Spleen (tissue), 11 donors: Measurements from ENCODE around the gene CKAP2L. TPM values are rescaled to one million over a fixed set of nuclear protein-coding genes. Genes with fewer than 3 reads are reported as not detected.

ENCODE experiments used
- DNase-seq: peaks from one replicate; pipeline ENCODE4 v3.0.0-alpha.2; 2020
- H3K27ac ChIP-seq, 8 donors: fragments of 200-600 bp; sonication (generic) in 7 of 8; 1 replicate in 4 of 8; 2 replicates in 4 of 8; pipeline versions ENCODE4 v1.5.0 to v1.8.0; 2016 to 2021; ENCODE audit warnings: inconsistent platforms in 4 of 8, mild to moderate bottlenecking in 4 of 8, moderate library complexity in 1 of 8
- H3K27me3 ChIP-seq, 7 donors: fragments of 200-600 bp; sonication (generic) in 6 of 7; replicated peaks in 1 of 7; 1 replicate in 4 of 7; 2 replicates in 3 of 7; pipeline versions ENCODE4 v1.5.0 to v1.8.0; 2016 to 2021; ENCODE audit warnings: inconsistent platforms in 3 of 7, mild to moderate bottlenecking in 1 of 7
- H3K36me3 ChIP-seq, 6 donors: fragments of 200-600 bp; sonication (generic) in 5 of 6; 1 replicate in 4 of 6; 2 replicates in 2 of 6; pipeline versions ENCODE4 v1.5.0 to v1.8.0; 2016 to 2021; ENCODE audit warnings: inconsistent platforms in 2 of 6
- H3K4me1 ChIP-seq, 6 donors: fragments of 200-600 bp; sonication (generic) in 5 of 6; 1 replicate in 3 of 6; 2 replicates in 3 of 6; pipeline versions ENCODE4 v1.5.0 to v1.8.0; 2016 to 2021; ENCODE audit warnings: inconsistent platforms in 3 of 6
- H3K4me3 ChIP-seq, 8 donors: fragments of 200-600 bp; sonication (generic) in 7 of 8; 1 replicate in 4 of 8; 2 replicates in 4 of 8; pipeline versions ENCODE4 v1.5.0 to v1.8.0; 2016 to 2021; ENCODE audit warnings: inconsistent platforms in 4 of 8, mild to moderate bottlenecking in 4 of 8, moderate library complexity in 2 of 8
- H3K9me3 ChIP-seq, 8 donors: fragments of 200-600 bp; sonication (generic) in 7 of 8; 1 replicate in 4 of 8; 2 replicates in 4 of 8; pipeline versions ENCODE4 v1.5.0 to v1.8.0; 2016 to 2021; ENCODE audit warnings: inconsistent platforms in 4 of 8
- CTCF ChIP-seq, 11 experiments: fragments of 200-600 bp in 7 of 11; fragments of 450-650 bp in 4 of 11; sonication (generic) in 4 of 11; IDR thresholded peaks in 8 of 11; conservative IDR thresholded peaks in 3 of 11; 1 replicate in 7 of 11; 2 replicates in 4 of 11; pipeline versions ENCODE4 v1.4.0 to v1.8.0; 2016 to 2021; ENCODE audit warnings: antibody characterized with exemption in 11 of 11, inconsistent platforms in 4 of 11, mild to moderate bottlenecking in 1 of 11
- POLR2A ChIP-seq, 3 donors: fragments of 450-650 bp; IDR thresholded peaks; one replicate each; pipeline ENCODE4 v1.5.1; 2017; ENCODE audit warnings: antibody characterized with exemption in 3 of 3, mild to moderate bottlenecking in 1 of 3
- POLR2AphosphoS5 ChIP-seq, 3 donors: sonication (generic); formaldehyde crosslinking; IDR thresholded peaks; one replicate each; pipeline ENCODE4 v1.5.1; 2017; ENCODE audit warnings: antibody characterized with exemption in 3 of 3
- WGBS, 5 donors: extraction: QIAGEN DNeasy Blood & Tissue Kit in 3 of 5; methylation state at CpG; one replicate each; pipeline versions ENCODE4 v1.1.5 to v1.1.7; 2013 to 2018; 5-methylcytosine and 5-hydroxymethylcytosine counted together
- intact Hi-C: fragments of 100-400 bp; cut with DNase I; formaldehyde crosslinking; loops from one replicate; pipeline ENCODE4 v1.15.0; 2023; ENCODE audit warnings: low total_unique reads
- polyA plus RNA-seq, 3 donors: library from polyadenylated mRNA; stranded (reverse); fragments of 200-250 nt; gene quantifications; one replicate each; pipeline ENCODE4 v1.2.1, GENCODE V29; 2013
- total RNA-seq, 7 donors: library from RNA; depleted of rRNA in 3 of 7; stranded (reverse); fragments of >200 nt in 3 of 7; fragmentation: NEBNext Ultra II Directional in 4 of 7; extraction: Animal tissue kit (Norgen Biotek cat#: 25700) in 4 of 7; gene quantifications; one replicate each; pipeline versions ENCODE4 v1.1.0 to v1.2.1, GENCODE V29; 2016 to 2021
- donor health status: healthy with polysubstance abuse.
- donor health status: DM: no; HTN: no; CAD: no; lungs with moderate emphysema.
- donor health status: DM: no; HTN: no; CAD: no.
- donor health status: Bipolar disorder and iron deficiency.
- donor health status: healthy.
- donor health status: DM: no; HTN: no; CAD: no.
- donor health status: DM: yes; HTN: yes; CAD: no.

The CKAP2L gene
- total and polyA plus RNA-seq, 10 donors = 0.20 to 3.5 (median 1.5) TPM

GRCh38 chr2:112783187-112783714, 18.8 kb upstream of the CKAP2L start:
- intact Hi-C loops = no loop called here
- Histone ChIP-seq H3K9me3 (no peaks in the 10 kb centered on the region), H3K36me3 (no peaks in the 10 kb centered on the region), H3K4me3 (no peak overlapping the region), H3K27me3 (no peaks in the 10 kb centered on the region), H3K4me1 (peaks cover 0 to 42% (median 0%) of the 10 kb centered on the region in 6 donors), H3K27ac (peak overlapping the region in 4 of 8 donors; percentile 50 to 69 (median 60))
- 91 to 94% (median 92%) methylated on average over 3 of the region's 3 CpGs for WGBS, 5 donors
- no peak for TF ChIP-seq POLR2A (IDR thresholded peaks at IDR 0.05)
- no peak for TF ChIP-seq POLR2AphosphoS5 (IDR thresholded peaks at IDR 0.05)
- TF ChIP-seq CTCF (IDR thresholded peaks at IDR 0.05 in 8 of 11, conservative IDR thresholded peaks at IDR 0.05 in 3 of 11) = no peak
- DNase-seq = no peak

GRCh38 chr2:112782234-112782799, 17.9 kb upstream of the CKAP2L start:
- intact Hi-C loops = no loop called here
- no peak for DNase-seq
- Histone ChIP-seq H3K4me1 (peaks cover 0 to 33% (median 0%) of the 10 kb centered on the region in 6 donors), H3K27ac (peak overlapping the region in 6 of 8 donors; percentile 22 to 69 (median 50)), H3K4me3 (no peak overlapping the region), H3K36me3 (no peaks in the 10 kb centered on the region), H3K9me3 (no peaks in the 10 kb centered on the region), H3K27me3 (no peaks in the 10 kb centered on the region)
- TF ChIP-seq CTCF (IDR thresholded peaks at IDR 0.05 in 8 of 11, conservative IDR thresholded peaks at IDR 0.05 in 3 of 11) = no peak
- no peak for TF ChIP-seq POLR2A (IDR thresholded peaks at IDR 0.05)
- no peak for TF ChIP-seq POLR2AphosphoS5 (IDR thresholded peaks at IDR 0.05)
- WGBS, 5 donors = 60 to 78% (median 72%) methylated on average over 3 of the region's 3 CpGs

GRCh38 chr2:112779598-112779997, 15.2 kb upstream of the CKAP2L start:
- Histone ChIP-seq H3K27me3 (no peaks in the 10 kb centered on the region), H3K4me1 (peaks cover 0 to 26% (median 0%) of the 10 kb centered on the region in 6 donors), H3K9me3 (no peaks in the 10 kb centered on the region), H3K36me3 (no peaks in the 10 kb centered on the region), H3K27ac (no peak overlapping the region), H3K4me3 (no peak overlapping the region)
- DNase-seq = no peak
- TF ChIP-seq POLR2A (IDR thresholded peaks at IDR 0.05) (no peak), CTCF (IDR thresholded peaks at IDR 0.05 in 8 of 11, conservative IDR thresholded peaks at IDR 0.05 in 3 of 11) (no peak), POLR2AphosphoS5 (IDR thresholded peaks at IDR 0.05) (no peak)
- 94 to 97% (median 95%) methylated on average over 1 of the region's 1 CpG for WGBS, 5 donors
- intact Hi-C loops = no loop called here

- TF ChIP-seq CTCF (IDR thresholded peaks at IDR 0.05 in 8 of 11, conservative IDR thresholded peaks at IDR 0.05 in 3 of 11) (no peak), POLR2A (IDR thresholded peaks at IDR 0.05) (no peak), POLR2AphosphoS5 (IDR thresholded peaks at IDR 0.05) (no peak)
- Histone ChIP-seq H3K36me3 (no peaks in the 10 kb centered on the region), H3K27me3 (no peaks in the 10 kb centered on the region), H3K27ac (no peak overlapping the region), H3K9me3 (no peaks in the 10 kb centered on the region), H3K4me3 (no peak overlapping the region), H3K4me1 (peaks cover 0 to 13% (median 0%) of the 10 kb centered on the region in 6 donors)
- DNase-seq = no peak
- intact Hi-C loops = no loop called here
These were observed 12.6 kb upstream of the CKAP2L start for GRCh38 chr2:112777036-112777435.
